ENCODE results near the gene FHIP1B. TPM values are rescaled to one million over a fixed set of nuclear protein-coding genes. Genes with fewer than 3 reads are reported as not detected.

FHIP1B gene
- total RNA-seq, 4 donors from 2014 or later: 135 to 484 (median 279) TPM

GRCh38 chr11:6237266-6237665 lies 2.8 kb upstream of the FHIP1B start:
- H3K4me1 ChIP-seq: peaks cover 0 to 16% (median 4%) of the 10 kb centered on the region in 4 donors
- no peak for DNase-seq
- H3K27ac ChIP-seq: no peak overlapping the region
- H3K4me3 ChIP-seq: no peak overlapping the region
- H3K27me3 ChIP-seq: no peaks in the 10 kb centered on the region
- H3K36me3 ChIP-seq: no peaks in the 10 kb centered on the region
- no peak for TF ChIP-seq POLR2A (IDR thresholded peaks at IDR 0.05)
- TF ChIP-seq, protein P1, sequence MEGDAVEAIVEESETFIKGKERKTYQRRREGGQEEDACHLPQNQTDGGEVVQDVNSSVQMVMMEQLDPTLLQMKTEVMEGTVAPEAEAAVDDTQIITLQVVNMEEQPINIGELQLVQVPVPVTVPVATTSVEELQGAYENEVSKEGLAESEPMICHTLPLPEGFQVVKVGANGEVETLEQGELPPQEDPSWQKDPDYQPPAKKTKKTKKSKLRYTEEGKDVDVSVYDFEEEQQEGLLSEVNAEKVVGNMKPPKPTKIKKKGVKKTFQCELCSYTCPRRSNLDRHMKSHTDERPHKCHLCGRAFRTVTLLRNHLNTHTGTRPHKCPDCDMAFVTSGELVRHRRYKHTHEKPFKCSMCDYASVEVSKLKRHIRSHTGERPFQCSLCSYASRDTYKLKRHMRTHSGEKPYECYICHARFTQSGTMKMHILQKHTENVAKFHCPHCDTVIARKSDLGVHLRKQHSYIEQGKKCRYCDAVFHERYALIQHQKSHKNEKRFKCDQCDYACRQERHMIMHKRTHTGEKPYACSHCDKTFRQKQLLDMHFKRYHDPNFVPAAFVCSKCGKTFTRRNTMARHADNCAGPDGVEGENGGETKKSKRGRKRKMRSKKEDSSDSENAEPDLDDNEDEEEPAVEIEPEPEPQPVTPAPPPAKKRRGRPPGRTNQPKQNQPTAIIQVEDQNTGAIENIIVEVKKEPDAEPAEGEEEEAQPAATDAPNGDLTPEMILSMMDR (IDR thresholded peaks at IDR 0.05): no peak
- no peaks in the 10 kb centered on the region for H3K9me3 ChIP-seq

DNA sequence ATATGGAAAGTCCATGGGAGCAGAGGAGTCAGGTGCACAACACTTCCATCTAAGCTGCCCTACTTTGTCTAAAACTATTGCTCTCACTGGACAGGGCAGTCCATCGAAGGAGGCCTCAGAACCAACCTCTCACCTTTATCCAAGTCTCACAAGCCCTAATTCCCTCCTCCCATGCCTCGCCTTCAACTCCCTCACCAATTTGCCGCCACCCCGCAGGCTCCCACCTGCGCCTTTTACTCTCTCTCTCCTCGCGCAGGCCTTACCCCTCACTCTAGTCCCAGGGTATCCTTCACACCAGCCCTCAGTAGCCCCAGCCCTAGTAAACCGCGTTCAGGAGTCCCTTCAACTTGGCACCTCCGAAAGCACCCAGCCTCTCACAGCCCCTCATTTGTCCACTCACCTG lies 451 bp downstream of the FHIP1B start:
- no peaks in the 10 kb centered on the region for H3K9me3 ChIP-seq
- peaks cover 0 to 16% (median 5%) of the 10 kb centered on the region in 4 donors for H3K4me1 ChIP-seq
- no peak for DNase-seq
- peak overlapping the region; percentile 83 to 92 (median 85) for H3K27ac ChIP-seq
- TF ChIP-seq, protein P1 (IDR thresholded peaks at IDR 0.05): no peak
- TF ChIP-seq POLR2A (IDR thresholded peaks at IDR 0.05): no peak
- peak overlapping the region; percentile 64 to 89 (median 72) for H3K4me3 ChIP-seq
- no peaks in the 10 kb centered on the region for H3K36me3 ChIP-seq
- H3K27me3 ChIP-seq: no peaks in the 10 kb centered on the region

- Histone ChIP-seq H3K4me1 (peaks cover 0 to 16% (median 5%) of the 10 kb centered on the region in 4 donors), H3K27me3 (no peaks in the 10 kb centered on the region), H3K27ac (no peak overlapping the region), H3K36me3 (no peaks in the 10 kb centered on the region), H3K9me3 (no peaks in the 10 kb centered on the region), H3K4me3 (no peak overlapping the region)
- TF ChIP-seq POLR2A (IDR thresholded peaks at IDR 0.05): no peak
- TF ChIP-seq, protein P1 (IDR thresholded peaks at IDR 0.05): no peak
- no peak for DNase-seq
These were observed 1.5 kb downstream of the FHIP1B start for GRCh38 chr11:6232899-6233298.

GRCh38 chr11:6229911-6230310 lies 4.5 kb downstream of the FHIP1B start:
- TF ChIP-seq, protein P1 (IDR thresholded peaks at IDR 0.05): no peak
- peak; percentile 68 to 86 for TF ChIP-seq POLR2A (IDR thresholded peaks at IDR 0.05)
- peak overlapping the region in 3 of 4 donors; percentile 61 to 80 (median 75) for H3K27ac ChIP-seq
- no peaks in the 10 kb centered on the region for H3K36me3 ChIP-seq
- no peaks in the 10 kb centered on the region for H3K9me3 ChIP-seq
- peak in 1 of 3 donors; percentile 85 for DNase-seq
- peak overlapping the region in 3 of 4 donors; percentile 14 to 53 (median 48) for H3K4me3 ChIP-seq
- no peaks in the 10 kb centered on the region for H3K27me3 ChIP-seq
- H3K4me1 ChIP-seq: peaks cover 0 to 42% (median 5%) of the 10 kb centered on the region in 4 donors

- H3K4me1 ChIP-seq: peaks cover 0 to 36% (median 2%) of the 10 kb centered on the region in 4 donors
- no peaks in the 10 kb centered on the region for H3K9me3 ChIP-seq
- H3K27me3 ChIP-seq: no peaks in the 10 kb centered on the region
- H3K36me3 ChIP-seq: peaks cover 0 to 10% (median 0%) of the 10 kb centered on the region in 3 donors
- TF ChIP-seq, protein P1 (IDR thresholded peaks at IDR 0.05): no peak
- no peak for TF ChIP-seq POLR2A (IDR thresholded peaks at IDR 0.05)
- no peak for DNase-seq
- H3K27ac ChIP-seq: peak overlapping the region in 2 of 4 donors; percentile 75 to 80
- H3K4me3 ChIP-seq: peak overlapping the region in 2 of 4 donors; percentile 48 to 53
These were observed 5.9 kb downstream of the FHIP1B start for GRCh38 chr11:6228520-6228919.
